ENCODE measurements around the gene RHOV. TPM values are rescaled to one million over a fixed set of nuclear protein-coding genes. Genes with fewer than 3 reads are reported as not detected.

Gene RHOV
- total RNA-seq, 2 donors from 2014 or later, result 5.9 to 11.7 TPM

GRCh38 chr15:40893019-40893670, 19.1 kb upstream of the RHOV start:
- Histone ChIP-seq H3K4me1 (replicated peaks) (peaks cover 6% of the 10 kb centered on the region), H3K9me3 (no peaks in the 10 kb centered on the region), H3K27ac (peak overlapping the region; percentile 91 to 93), H3K27me3 (replicated peaks; ENCODE audit: insufficient read depth) (no peaks in the 10 kb centered on the region), H3K4me3 (peak overlapping the region in 1 of 2 donors; percentile 54), H3K36me3 (no peaks in the 10 kb centered on the region)
- no peak for TF ChIP-seq POLR2AphosphoS5 (IDR thresholded peaks at IDR 0.05)
- no peak for TF ChIP-seq POLR2A (IDR thresholded peaks at IDR 0.05)
- TF ChIP-seq CTCF (IDR thresholded peaks at IDR 0.05), result no peak
- DNase-seq (ENCODE audit: low spot score), result no peak
- 74% methylated on average over 22 of the region's 22 CpGs for WGBS
- intact Hi-C loops (cut with DNase I), result loop anchor here (5.0 to 10.0 kb wide), 4 partner anchors 36 to 298 kb away; partner anchors contain the start of genes KNL1 and RAD51

- 75% methylated on average over 2 of the region's 2 CpGs for WGBS
- no peak overlapping the region for H3K27ac ChIP-seq
- no peaks in the 10 kb centered on the region for H3K27me3 ChIP-seq (replicated peaks; ENCODE audit: insufficient read depth)
- H3K4me1 ChIP-seq (replicated peaks), result peaks cover 6% of the 10 kb centered on the region
- no peak for TF ChIP-seq POLR2A (IDR thresholded peaks at IDR 0.05)
- TF ChIP-seq CTCF (IDR thresholded peaks at IDR 0.05), result no peak
- no peak for TF ChIP-seq POLR2AphosphoS5 (IDR thresholded peaks at IDR 0.05)
- H3K36me3 ChIP-seq, result no peaks in the 10 kb centered on the region
- H3K4me3 ChIP-seq, result no peak overlapping the region
- no peak for DNase-seq (ENCODE audit: low spot score)
- intact Hi-C loops (cut with DNase I), result loop anchor here (5.0 to 10.0 kb wide), 4 partner anchors 35 to 298 kb away; partner anchors contain the start of genes KNL1 and RAD51
- no peaks in the 10 kb centered on the region for H3K9me3 ChIP-seq
Measured at GRCh38 chr15:40892447-40893012, 18.5 kb upstream of the RHOV start.

- intact Hi-C loops (cut with DNase I), result loop anchor here (5.0 to 10.0 kb wide), 4 partner anchors 35 to 297 kb away; partner anchors contain the start of genes KNL1 and RAD51
- peak; percentile 56 for DNase-seq (ENCODE audit: low spot score)
- peak; percentile 55 for TF ChIP-seq POLR2AphosphoS5 (IDR thresholded peaks at IDR 0.05)
- no peak for TF ChIP-seq POLR2A (IDR thresholded peaks at IDR 0.05)
- TF ChIP-seq CTCF (IDR thresholded peaks at IDR 0.05), result peak in 3 of 4 experiments; percentile 52 to 79 (median 77)
- no peaks in the 10 kb centered on the region for H3K9me3 ChIP-seq
- no peaks in the 10 kb centered on the region for H3K36me3 ChIP-seq
- H3K4me1 ChIP-seq (replicated peaks), result peaks cover 6% of the 10 kb centered on the region
- WGBS, result 7% methylated on average over 4 of the region's 4 CpGs
- no peak overlapping the region for H3K4me3 ChIP-seq
- H3K27ac ChIP-seq, result no peak overlapping the region
- H3K27me3 ChIP-seq (replicated peaks; ENCODE audit: insufficient read depth), result no peaks in the 10 kb centered on the region
Measured at GRCh38 chr15:40891810-40892446, 17.9 kb upstream of the RHOV start.

GRCh38 chr15:40891138-40891537, 17.1 kb upstream of the RHOV start:
- DNase-seq (ENCODE audit: low spot score), result no peak
- no peaks in the 10 kb centered on the region for H3K27me3 ChIP-seq (replicated peaks; ENCODE audit: insufficient read depth)
- H3K36me3 ChIP-seq, result no peaks in the 10 kb centered on the region
- H3K9me3 ChIP-seq, result no peaks in the 10 kb centered on the region
- WGBS, result 85% methylated on average over 5 of the region's 5 CpGs
- no peak overlapping the region for H3K27ac ChIP-seq
- intact Hi-C loops (cut with DNase I), result loop anchor here (5.0 to 10.0 kb wide), 4 partner anchors 34 to 296 kb away; partner anchors contain the start of genes KNL1 and RAD51
- no peak for TF ChIP-seq POLR2A (IDR thresholded peaks at IDR 0.05)
- TF ChIP-seq POLR2AphosphoS5 (IDR thresholded peaks at IDR 0.05), result no peak
- no peak for TF ChIP-seq CTCF (IDR thresholded peaks at IDR 0.05)
- H3K4me3 ChIP-seq, result no peak overlapping the region
- H3K4me1 ChIP-seq (replicated peaks), result peaks cover 6% of the 10 kb centered on the region

Measured in prostate gland (tissue), 2 donors.